Neutrophil (primary cell): ENCODE data around the gene CACHD1.

Source experiments
- H3K27ac ChIP-seq: fragments of 200-600 bp; sonication (generic); 2 replicates; pipeline ENCODE4 v1.5.1; 2016; ENCODE audit warnings: mild to moderate bottlenecking, moderate library complexity
- H3K27me3 ChIP-seq: fragments of 200-600 bp; sonication (generic); 2 replicates; pipeline ENCODE4 v1.6.0; 2016; ENCODE audit warnings: mild to moderate bottlenecking
- H3K36me3 ChIP-seq: fragments of 200-600 bp; sonication (generic); 2 replicates; pipeline ENCODE4 v1.5.1; 2017
- H3K4me1 ChIP-seq, 2 experiments: fragments of 200-600 bp in 1 of 2; sonication (generic) in 1 of 2; 1 replicate in 1 of 2; 2 replicates in 1 of 2; pipeline versions ENCODE4 v1.5.1 to v1.6.1; 2013 to 2016; ENCODE audit warnings: low read depth in 1 of 2, low read length in 1 of 2, mild to moderate bottlenecking in 1 of 2, moderate library complexity in 1 of 2; ENCODE audit not compliant: control insufficient read depth in 1 of 2, insufficient read depth in 1 of 2
- H3K4me3 ChIP-seq, 2 experiments: fragments of 200-600 bp in 1 of 2; sonication (generic) in 1 of 2; 1 replicate in 1 of 2; 2 replicates in 1 of 2; pipeline ENCODE4 v1.5.1; 2013 to 2016; ENCODE audit warnings: low read depth in 1 of 2, low read length in 1 of 2, mild to moderate bottlenecking in 1 of 2, moderate library complexity in 1 of 2
- H3K9me3 ChIP-seq: fragments of 200-600 bp; sonication (generic); 2 replicates; pipeline ENCODE4 v1.5.1; 2016
- CTCF ChIP-seq: fragments of 200-600 bp; sonication (generic); IDR thresholded peaks from 2 replicates; pipeline ENCODE4 v1.5.1; 2016; ENCODE audit warnings: antibody characterized with exemption

The CACHD1 gene

DNA sequence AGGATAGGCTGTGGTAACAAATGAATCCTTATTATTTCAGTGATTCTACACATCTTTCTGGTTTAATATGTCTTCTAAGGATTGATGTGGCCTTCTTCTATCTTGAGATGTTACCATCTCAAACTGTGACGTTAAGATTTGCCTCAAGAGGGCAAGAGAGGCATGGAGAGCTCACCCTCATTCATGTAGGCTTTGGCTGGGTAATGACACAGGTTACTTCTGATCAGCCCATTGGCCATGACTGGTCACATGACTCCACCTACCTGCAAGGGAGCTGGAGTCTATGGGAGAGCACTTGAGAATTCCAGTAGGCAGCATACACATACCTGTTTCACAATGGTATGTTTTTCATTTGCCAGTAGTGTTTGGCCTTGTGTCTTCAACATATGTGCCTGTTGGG is 30.0 kb downstream of the CACHD1 start:
- no peak for TF ChIP-seq CTCF
- no peak overlapping the region for H3K27ac ChIP-seq
- no peaks in the 10 kb centered on the region for H3K36me3 ChIP-seq
- peaks cover 12% of the 10 kb centered on the region for H3K27me3 ChIP-seq
- no peak overlapping the region for H3K4me3 ChIP-seq
- peaks cover 5% of the 10 kb centered on the region in 2 experiments for H3K4me1 ChIP-seq
- no peaks in the 10 kb centered on the region for H3K9me3 ChIP-seq

DNA sequence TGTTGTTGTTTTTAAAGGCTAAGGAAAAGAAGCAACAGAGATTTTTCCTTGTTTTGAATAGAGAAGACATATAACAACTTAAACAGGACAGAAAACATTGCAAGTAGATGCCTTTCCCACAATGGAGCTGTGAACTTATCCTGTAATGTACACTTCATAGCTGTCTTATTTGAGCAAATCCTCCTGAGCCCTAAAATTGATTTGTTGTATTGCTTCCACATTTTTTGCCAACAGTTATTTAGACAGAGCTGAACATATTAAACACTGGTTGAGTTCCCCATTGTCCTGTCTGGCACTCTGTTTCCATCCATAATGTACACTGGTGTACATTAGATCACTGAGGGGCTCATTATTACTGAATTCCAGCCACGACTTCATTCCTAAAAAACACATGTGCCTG is 32.2 kb downstream of the CACHD1 start:
- Histone ChIP-seq H3K9me3 (no peaks in the 10 kb centered on the region), H3K27ac (no peak overlapping the region), H3K36me3 (no peaks in the 10 kb centered on the region), H3K4me1 (peaks cover 14 to 19% of the 10 kb centered on the region in 2 experiments), H3K27me3 (peaks cover 12% of the 10 kb centered on the region), H3K4me3 (no peak overlapping the region)
- no peak for TF ChIP-seq CTCF

DNA sequence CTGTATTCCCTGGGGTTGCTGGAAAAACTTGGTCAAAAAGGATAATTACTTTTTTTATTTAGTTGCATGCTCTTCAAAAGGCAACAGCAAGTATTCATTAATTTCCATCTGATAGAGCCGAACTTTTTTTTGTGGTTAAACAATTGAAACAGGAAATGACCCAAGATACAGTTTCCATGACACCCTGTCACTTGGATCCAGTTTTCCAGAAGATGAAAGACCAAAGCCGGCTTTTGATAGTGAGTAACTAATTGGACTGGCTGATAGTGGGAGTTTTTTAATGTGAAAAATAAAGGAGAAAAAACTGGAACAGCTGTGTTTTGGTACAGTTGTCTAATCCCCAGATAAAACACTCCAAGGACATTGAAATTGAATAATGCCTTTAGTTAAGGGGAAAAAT is 33.0 kb downstream of the CACHD1 start:
- Histone ChIP-seq H3K27me3 (peaks cover 12% of the 10 kb centered on the region), H3K4me3 (no peak overlapping the region), H3K4me1 (peaks cover 14 to 19% of the 10 kb centered on the region in 2 experiments), H3K9me3 (no peaks in the 10 kb centered on the region), H3K27ac (no peak overlapping the region), H3K36me3 (no peaks in the 10 kb centered on the region)
- no peak for TF ChIP-seq CTCF

DNA sequence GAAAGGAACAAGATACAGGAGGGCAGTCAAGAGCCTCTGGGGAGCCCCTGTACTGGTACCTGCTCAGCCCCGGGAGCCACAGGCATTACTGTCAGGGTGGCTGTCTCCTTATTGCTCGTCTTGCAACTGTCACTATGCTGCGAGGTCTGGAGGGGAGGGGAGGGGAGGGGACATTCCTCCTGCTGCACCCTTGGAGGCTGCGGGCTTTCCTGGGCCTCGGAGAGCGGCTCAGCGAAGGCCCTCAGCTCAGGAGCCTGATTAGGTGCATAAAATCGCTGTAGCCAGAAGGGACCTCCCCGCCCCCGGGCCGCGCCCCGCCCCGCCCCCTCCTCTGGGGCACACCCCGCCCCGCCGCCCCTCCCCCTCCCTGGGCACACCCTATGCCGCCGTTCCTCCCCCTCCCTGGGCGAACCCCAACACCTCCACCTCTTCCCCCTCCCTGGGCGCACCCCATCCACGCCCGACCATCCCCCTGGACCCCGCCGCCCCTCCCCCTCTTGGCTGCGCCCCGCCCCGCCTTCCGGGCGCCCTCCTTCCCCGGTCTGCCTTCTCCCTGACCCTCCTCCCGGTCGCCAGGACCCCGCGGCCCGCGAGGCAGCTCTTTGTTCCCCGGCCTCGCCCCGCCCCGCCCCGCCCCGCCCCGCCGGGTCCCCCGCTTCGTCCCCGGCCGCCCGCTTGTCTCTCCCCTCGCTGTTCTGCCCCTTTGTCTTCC is 35.5 kb downstream of the CACHD1 start:
- Histone ChIP-seq H3K4me1 (peaks cover 15 to 23% of the 10 kb centered on the region in 2 experiments), H3K27ac (peak overlapping the region; percentile 84), H3K4me3 (peak overlapping the region; percentile 57 to 70), H3K27me3 (peaks cover 12% of the 10 kb centered on the region), H3K9me3 (no peaks in the 10 kb centered on the region), H3K36me3 (no peaks in the 10 kb centered on the region)
- no peak for TF ChIP-seq CTCF

DNA sequence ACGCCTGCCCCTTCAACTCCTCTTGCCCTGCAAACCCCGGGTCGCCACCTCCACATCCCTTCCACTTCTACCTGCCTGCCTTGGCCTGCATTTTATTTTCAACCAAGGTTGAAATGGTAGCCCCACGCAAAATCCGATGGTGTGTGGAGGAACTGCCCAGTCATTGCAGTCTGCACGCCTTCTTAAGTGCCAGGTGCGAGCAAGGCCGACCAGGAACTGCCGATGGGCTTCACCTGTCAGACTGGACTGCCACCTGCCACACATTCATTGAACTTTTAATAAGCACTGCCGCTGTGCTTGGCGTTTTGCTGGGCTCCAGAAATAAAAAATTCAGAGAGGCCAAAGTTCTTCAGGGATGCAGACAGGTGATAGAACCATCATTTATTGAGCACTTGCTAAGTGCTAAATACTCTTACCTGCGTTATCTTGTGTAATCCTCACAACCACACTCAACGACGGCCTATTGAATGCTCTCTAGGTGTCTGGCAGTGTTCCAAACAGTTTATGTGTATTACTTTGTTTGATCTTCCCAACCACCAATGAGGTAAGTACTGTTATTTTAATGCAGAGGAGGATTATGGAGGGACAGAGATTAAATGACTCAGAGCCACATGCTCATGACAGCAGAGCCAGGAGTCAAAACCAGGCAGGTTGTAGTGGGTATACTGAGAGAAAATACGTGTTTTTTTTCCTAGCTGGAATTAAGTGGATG is 36.2 kb downstream of the CACHD1 start:
- Histone ChIP-seq H3K27ac (peak overlapping the region; percentile 84), H3K4me3 (peak overlapping the region; percentile 48 to 70)
- peak; percentile 22 for TF ChIP-seq CTCF

More for the DNA sequence above, 36.2 kb downstream of the CACHD1 start:
- H3K36me3 ChIP-seq: no peaks in the 10 kb centered on the region
- peaks cover 22 to 30% of the 10 kb centered on the region in 2 experiments for H3K4me1 ChIP-seq
- H3K27me3 ChIP-seq: peaks cover 12% of the 10 kb centered on the region
- no peaks in the 10 kb centered on the region for H3K9me3 ChIP-seq
